ENCODE data around the gene HOXC5. TPM values are rescaled to one million over a fixed set of nuclear protein-coding genes. Genes with fewer than 3 reads are reported as not detected.

The HOXC5 gene
- total RNA-seq, 1 experiment from 2014 or later, result 1.1 TPM

GRCh38 chr12:54034785-54035310 is 2.0 kb downstream of the HOXC5 start:
- Histone ChIP-seq H3K9ac (ENCODE audit: low read length) (no peak overlapping the region), H3K4me3 (replicated peaks in 1 of 2; ENCODE audit: low read depth in 1 of 2, low read length in 2 of 2) (no peak overlapping the region), H3K27ac (ENCODE audit: low read depth, low read length) (no peak overlapping the region), H3K36me3 (ENCODE audit: control insufficient read depth in 1 of 2, insufficient read depth in 2 of 2, low read length in 2 of 2) (no peaks in the 10 kb centered on the region), H3K79me2 (ENCODE audit: insufficient read depth, low read length) (no peaks in the 10 kb centered on the region), H3K27me3 (ENCODE audit: insufficient read depth, low read length) (no peaks in the 10 kb centered on the region), H3K4me2 (ENCODE audit: low read length) (no peak overlapping the region), H3K4me1 (ENCODE audit: control insufficient read depth in 1 of 2, insufficient read depth in 2 of 2, low read length in 2 of 2) (peaks cover 7 to 29% of the 10 kb centered on the region in 2 experiments), H4K20me1 (ENCODE audit: insufficient read depth) (no peaks in the 10 kb centered on the region), H3K9me2 (ENCODE audit: insufficient read depth) (no peaks in the 10 kb centered on the region), H2AFZ (ENCODE audit: low read depth, low read length, poor library complexity, severe bottlenecking) (no peak overlapping the region), H3K9me3 (ENCODE audit: control insufficient read depth in 1 of 2, insufficient read depth in 1 of 2, low read depth in 1 of 2, low read length in 2 of 2) (no peaks in the 10 kb centered on the region)
- DNase-seq (ENCODE audit: low read depth, low spot score) (no peak), ATAC-seq (no peak)
- intact Hi-C loops (cut with micrococcal nuclease), result loop anchor here (5.0 kb wide), 1 partner anchor 102 kb away; no protein-coding TSS in a partner anchor
- RAD21 ChIA-PET (ENCODE audit: low non-redundant PET in 1 of 2, low total read pairs in 2 of 2, uncharacterized antibody in 2 of 2, unreplicated experiment in 2 of 2), result interaction anchor here in 1 of 2 experiments (3.0 kb wide), 1 partner anchor 104 kb away, joined by 12 read pairs; no protein-coding TSS in a partner anchor
- POLR2A ChIA-PET, result no interaction called here
- no TSS peak for BruUV-seq (replicated peaks)
- CTCF ChIA-PET, result interaction anchor here (1.0 to 2.4 kb wide), 2 partner anchors 103 to 154 kb away, joined by 3 to 5 read pairs; partner anchors contain the start of gene SMUG1
- TF ChIP-seq EZH2 (IDR thresholded peaks at IDR 0.05), result no peak
- TF ChIP-seq POLR2AphosphoS5 (IDR thresholded peaks at IDR 0.05; ENCODE audit: low read depth, low read length), result no peak
- no peak for TF ChIP-seq TCF7L2 (IDR thresholded peaks at IDR 0.05; ENCODE audit: borderline replicate concordance, extremely low read depth, insufficient read depth, insufficient read length)
- no peak for TF ChIP-seq POLR2A (IDR thresholded peaks at IDR 0.05; ENCODE audit: borderline replicate concordance, extremely low read depth, insufficient read depth, insufficient read length)
- TF ChIP-seq CBX3 (IDR thresholded peaks at IDR 0.05; ENCODE audit: low read depth), result no peak
- no peak for TF ChIP-seq RAD21 (IDR thresholded peaks at IDR 0.05; ENCODE audit: low read depth)
- TF ChIP-seq CEBPB (IDR thresholded peaks at IDR 0.05; ENCODE audit: low read depth), result no peak
- no peak for TF ChIP-seq YY1 (IDR thresholded peaks at IDR 0.05; ENCODE audit: extremely low read depth, insufficient replicate concordance, low read depth, low read length)
- no peak for TF ChIP-seq SIN3A (IDR thresholded peaks at IDR 0.05; ENCODE audit: low read depth)
- no peak for TF ChIP-seq JUND (IDR thresholded peaks at IDR 0.05)
- no peak for TF ChIP-seq SP1 (IDR thresholded peaks at IDR 0.05; ENCODE audit: low read depth)
- TF ChIP-seq FOSL1 (IDR thresholded peaks at IDR 0.05; ENCODE audit: low read depth), result no peak
- no peak for TF ChIP-seq CTCF (IDR thresholded peaks at IDR 0.05 in 2 of 3, conservative IDR thresholded peaks at IDR 0.05 in 1 of 3; ENCODE audit: borderline replicate concordance in 1 of 3, insufficient read depth in 1 of 3, low read depth in 2 of 3, low read length in 2 of 3)
- TF ChIP-seq EZH2phosphoT487 (IDR thresholded peaks at IDR 0.05; ENCODE audit: borderline replicate concordance), result no peak
- TF ChIP-seq MAX (IDR thresholded peaks at IDR 0.05), result no peak
- TF ChIP-seq ZNF274 (IDR thresholded peaks at IDR 0.05; ENCODE audit: low read depth, low read length), result no peak
- no peak for TF ChIP-seq ATF3 (IDR thresholded peaks at IDR 0.05)
- TF ChIP-seq REST (IDR thresholded peaks at IDR 0.05; ENCODE audit: low read depth), result no peak

Data from HCT116 (cell line).